Measurements from ENCODE around the gene HTT-AS. TPM values are rescaled to one million over a fixed set of nuclear protein-coding genes. Genes with fewer than 3 reads are reported as not detected.

The HTT-AS gene
- total RNA-seq, 2 donors from 2014 or later, result not detected

DNA sequence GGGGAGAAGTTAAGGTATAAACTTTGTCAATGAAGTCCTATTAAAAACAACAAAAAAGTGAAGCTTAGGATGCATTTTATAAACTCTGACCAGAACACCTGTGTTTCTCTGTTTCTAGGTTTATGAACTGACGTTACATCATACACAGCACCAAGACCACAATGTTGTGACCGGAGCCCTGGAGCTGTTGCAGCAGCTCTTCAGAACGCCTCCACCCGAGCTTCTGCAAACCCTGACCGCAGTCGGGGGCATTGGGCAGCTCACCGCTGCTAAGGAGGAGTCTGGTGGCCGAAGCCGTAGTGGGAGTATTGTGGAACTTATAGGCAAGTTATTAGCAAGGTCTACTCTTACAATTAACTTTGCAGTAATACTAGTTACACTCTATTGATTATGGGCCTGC is 46.8 kb upstream of the HTT-AS start:
- no peak for DNase-seq
- no peak overlapping the region for H3K27ac ChIP-seq
- intact Hi-C loops (cut with DNase I), result no loop called here

DNA sequence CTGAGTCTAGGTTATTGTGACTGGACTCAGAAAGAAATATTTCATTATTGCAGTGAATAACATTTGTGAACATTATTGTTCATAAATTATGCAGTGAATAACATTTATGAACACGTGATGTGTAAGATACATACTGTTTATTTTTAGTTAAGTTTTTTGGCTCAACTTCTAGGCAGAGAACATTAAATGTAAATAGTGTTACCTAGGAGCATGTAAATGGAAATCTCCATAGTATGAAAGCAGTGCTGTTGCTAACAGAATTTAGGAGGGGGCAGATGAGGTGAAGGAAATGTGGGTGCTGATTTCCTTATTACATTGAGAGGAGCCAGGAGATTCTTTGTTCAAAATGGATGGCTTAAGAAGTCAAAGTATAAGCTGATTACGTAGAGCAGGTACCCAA is 45.1 kb upstream of the HTT-AS start:
- no peak for DNase-seq
- intact Hi-C loops (cut with DNase I), result no loop called here
- WGBS, 2 donors, result 60 to 68% methylated on average over 2 of the region's 2 CpGs
- H3K36me3 ChIP-seq (replicated peaks in 1 of 2; ENCODE audit: insufficient read depth in 1 of 2, low read depth in 2 of 2), result peaks cover 0 to 24% of the 10 kb centered on the region in 2 donors
- no peak overlapping the region for H3K4me3 ChIP-seq
- ATAC-seq, result no peak
- no peak for TF ChIP-seq POLR2A (IDR thresholded peaks at IDR 0.05)
- TF ChIP-seq, protein P1, sequence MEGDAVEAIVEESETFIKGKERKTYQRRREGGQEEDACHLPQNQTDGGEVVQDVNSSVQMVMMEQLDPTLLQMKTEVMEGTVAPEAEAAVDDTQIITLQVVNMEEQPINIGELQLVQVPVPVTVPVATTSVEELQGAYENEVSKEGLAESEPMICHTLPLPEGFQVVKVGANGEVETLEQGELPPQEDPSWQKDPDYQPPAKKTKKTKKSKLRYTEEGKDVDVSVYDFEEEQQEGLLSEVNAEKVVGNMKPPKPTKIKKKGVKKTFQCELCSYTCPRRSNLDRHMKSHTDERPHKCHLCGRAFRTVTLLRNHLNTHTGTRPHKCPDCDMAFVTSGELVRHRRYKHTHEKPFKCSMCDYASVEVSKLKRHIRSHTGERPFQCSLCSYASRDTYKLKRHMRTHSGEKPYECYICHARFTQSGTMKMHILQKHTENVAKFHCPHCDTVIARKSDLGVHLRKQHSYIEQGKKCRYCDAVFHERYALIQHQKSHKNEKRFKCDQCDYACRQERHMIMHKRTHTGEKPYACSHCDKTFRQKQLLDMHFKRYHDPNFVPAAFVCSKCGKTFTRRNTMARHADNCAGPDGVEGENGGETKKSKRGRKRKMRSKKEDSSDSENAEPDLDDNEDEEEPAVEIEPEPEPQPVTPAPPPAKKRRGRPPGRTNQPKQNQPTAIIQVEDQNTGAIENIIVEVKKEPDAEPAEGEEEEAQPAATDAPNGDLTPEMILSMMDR (IDR thresholded peaks at IDR 0.05), result no peak
- no peaks in the 10 kb centered on the region for H3K27me3 ChIP-seq
- no peaks in the 10 kb centered on the region for H3K9me3 ChIP-seq
- peaks cover 16% of the 10 kb centered on the region for H3K4me1 ChIP-seq
- H3K27ac ChIP-seq, result no peak overlapping the region

More for the DNA sequence above, 46.8 kb upstream of the HTT-AS start:
- no peaks in the 10 kb centered on the region for H3K27me3 ChIP-seq
- no peak overlapping the region for H3K4me3 ChIP-seq
- no peak for ATAC-seq
- peaks cover 16% of the 10 kb centered on the region for H3K4me1 ChIP-seq
- WGBS, 2 donors, result 87 to 94% methylated on average over 5 to 9 of the region's 9 CpGs
- no peaks in the 10 kb centered on the region for H3K9me3 ChIP-seq
- no peak for TF ChIP-seq POLR2A (IDR thresholded peaks at IDR 0.05)
- TF ChIP-seq, protein P1 (IDR thresholded peaks at IDR 0.05), result no peak
- H3K36me3 ChIP-seq (replicated peaks in 1 of 2; ENCODE audit: insufficient read depth in 1 of 2, low read depth in 2 of 2), result peaks cover 0 to 19% of the 10 kb centered on the region in 2 donors

DNA sequence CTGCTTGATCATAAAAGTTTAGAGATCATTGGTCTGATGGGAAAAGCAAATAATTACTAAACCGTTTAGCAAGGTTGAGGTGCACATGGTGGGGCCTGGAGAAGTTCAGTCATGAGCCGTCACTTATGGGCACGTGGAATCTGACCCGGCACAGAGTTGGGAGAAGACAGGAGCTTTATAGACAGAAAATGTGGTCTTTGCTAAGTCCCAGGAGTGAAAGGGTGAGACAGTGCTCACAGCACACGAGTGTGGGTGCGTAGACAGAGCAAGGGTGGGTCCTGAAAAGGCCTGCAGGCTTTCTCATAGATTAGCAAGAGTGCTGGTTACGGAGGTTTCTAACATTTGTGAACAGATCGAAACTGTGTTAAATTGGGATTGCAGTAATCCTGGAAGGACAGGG is 44.0 kb upstream of the HTT-AS start:
- DNase-seq (no peak), ATAC-seq (no peak)
- Histone ChIP-seq H3K27ac (no peak overlapping the region), H3K36me3 (replicated peaks in 1 of 2; ENCODE audit: insufficient read depth in 1 of 2, low read depth in 2 of 2) (peaks cover 0 to 24% of the 10 kb centered on the region in 2 donors), H3K9me3 (no peaks in the 10 kb centered on the region), H3K4me3 (no peak overlapping the region), H3K4me1 (peaks cover 9% of the 10 kb centered on the region), H3K27me3 (no peaks in the 10 kb centered on the region)
- 84 to 85% methylated on average over 8 of the region's 8 CpGs for WGBS, 2 donors
- intact Hi-C loops (cut with DNase I), result no loop called here
- TF ChIP-seq POLR2A (IDR thresholded peaks at IDR 0.05), result no peak
- TF ChIP-seq, protein P1 (IDR thresholded peaks at IDR 0.05), result no peak

DNA sequence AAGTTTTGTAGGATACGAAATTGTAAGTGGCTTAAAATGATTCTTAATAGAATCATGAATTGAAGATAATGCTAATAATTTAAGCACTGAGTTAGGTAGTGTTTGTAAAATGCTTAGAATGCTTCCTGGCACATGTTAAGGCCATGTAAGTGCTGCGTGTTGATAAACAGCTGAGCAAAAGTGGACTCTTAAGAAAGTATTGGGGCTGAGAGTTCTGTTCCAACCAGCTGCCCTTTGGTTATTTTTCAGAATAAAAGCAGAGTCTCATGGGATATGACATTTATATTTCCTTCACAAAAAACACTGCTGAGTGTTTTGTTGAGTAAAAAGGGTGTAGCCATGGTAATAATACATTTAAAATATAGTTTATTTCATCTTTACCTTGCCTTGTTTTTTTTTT is 42.6 kb upstream of the HTT-AS start:
- Histone ChIP-seq H3K36me3 (replicated peaks in 1 of 2; ENCODE audit: insufficient read depth in 1 of 2, low read depth in 2 of 2) (peaks cover 0 to 21% of the 10 kb centered on the region in 2 donors), H3K4me3 (no peak overlapping the region), H3K9me3 (no peaks in the 10 kb centered on the region), H3K4me1 (peaks cover 12% of the 10 kb centered on the region), H3K27me3 (no peaks in the 10 kb centered on the region), H3K27ac (no peak overlapping the region)
- 77 to 79% methylated on average over 2 of the region's 2 CpGs for WGBS, 2 donors
- ATAC-seq (no peak), DNase-seq (no peak)
- intact Hi-C loops (cut with DNase I), result no loop called here
- TF ChIP-seq, protein P1 (IDR thresholded peaks at IDR 0.05), result no peak
- no peak for TF ChIP-seq POLR2A (IDR thresholded peaks at IDR 0.05)

DNA sequence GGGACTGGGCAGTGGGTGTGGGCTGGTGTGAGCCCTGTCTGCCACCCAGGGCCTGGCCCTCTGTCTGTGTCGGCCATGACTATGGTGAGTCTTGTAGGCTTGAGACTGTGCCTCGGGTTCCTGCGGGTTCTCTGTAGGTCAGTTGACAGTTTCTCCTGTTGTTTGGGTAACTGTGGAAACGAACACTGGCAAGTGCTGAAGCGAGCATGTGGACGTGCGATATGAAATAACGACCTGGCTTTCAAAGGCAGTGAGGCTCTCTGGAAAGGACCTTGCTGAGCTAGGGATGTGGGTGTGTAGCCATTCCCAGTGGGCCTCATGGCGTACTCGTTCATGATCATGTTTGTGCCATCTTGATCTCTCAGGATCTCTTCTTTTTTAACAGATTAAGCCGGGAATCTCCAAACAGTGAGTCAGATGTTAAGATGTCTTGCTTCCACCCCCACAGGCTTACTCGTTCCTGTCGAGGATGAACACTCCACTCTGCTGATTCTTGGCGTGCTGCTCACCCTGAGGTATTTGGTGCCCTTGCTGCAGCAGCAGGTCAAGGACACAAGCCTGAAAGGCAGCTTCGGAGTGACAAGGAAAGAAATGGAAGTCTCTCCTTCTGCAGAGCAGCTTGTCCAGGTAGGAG is 41.4 kb upstream of the HTT-AS start:
- Histone ChIP-seq H3K9me3 (no peaks in the 10 kb centered on the region), H3K27ac (no peak overlapping the region), H3K4me1 (peaks cover 12% of the 10 kb centered on the region), H3K36me3 (replicated peaks in 1 of 2; ENCODE audit: insufficient read depth in 1 of 2, low read depth in 2 of 2) (peaks cover 0 to 14% of the 10 kb centered on the region in 2 donors), H3K27me3 (no peaks in the 10 kb centered on the region), H3K4me3 (no peak overlapping the region)
- ATAC-seq (no peak), DNase-seq (no peak)
- TF ChIP-seq, protein P1 (IDR thresholded peaks at IDR 0.05), result no peak
- no peak for TF ChIP-seq POLR2A (IDR thresholded peaks at IDR 0.05)
- 85% methylated on average over 14 to 15 of the region's 15 CpGs for WGBS, 2 donors
- intact Hi-C loops (cut with DNase I), result no loop called here

Measured in body of pancreas (tissue), 4 donors.